NCI-H526 (cell line): ENCODE data around the gene MSL3.
A peak's percentile ranks its signal among the peaks of the same experiment; 100 is the strongest.

Experiments used
- DNase-seq, 2 experiments: peaks; one replicate each; lab custom pipeline; 2025; lab: John Stamatoyannopoulos, UW

The MSL3 gene

GRCh38 chrX:11757719-11758399 lies at the start of gene MSL3:
MSL3 (plus strand) TSS chrX:11758237; CDS start chrX:11758264, 27 bp downstream.
- peak in 1 of 2 experiments; percentile 74 for DNase-seq

GRCh38 chrX:11722304-11722703 lies 35.7 kb upstream of the MSL3 start:
- no peak for DNase-seq

- DNase-seq, result peak; percentile 9 to 17
Observed at GRCh38 chrX:11724122-11725017, 33.7 kb upstream of the MSL3 start.

- no peak for DNase-seq
Observed at GRCh38 chrX:11725631-11726442, 32.2 kb upstream of the MSL3 start.

GRCh38 chrX:11728556-11728955 lies 29.5 kb upstream of the MSL3 start:
- DNase-seq, result no peak

- DNase-seq, result no peak
Observed at GRCh38 chrX:11733614-11734013, 24.4 kb upstream of the MSL3 start.

GRCh38 chrX:11739776-11740175 lies 18.3 kb upstream of the MSL3 start:
- DNase-seq, result no peak

- no peak for DNase-seq
Observed at GRCh38 chrX:11740794-11741193, 17.2 kb upstream of the MSL3 start.

- DNase-seq, result no peak
Observed at GRCh38 chrX:11741574-11741973, 16.5 kb upstream of the MSL3 start.

GRCh38 chrX:11745881-11746280 lies 12.2 kb upstream of the MSL3 start:
- no peak for DNase-seq

GRCh38 chrX:11750046-11750445 lies 8.0 kb upstream of the MSL3 start:
- no peak for DNase-seq

- DNase-seq, result no peak
Observed at GRCh38 chrX:11750694-11751093, 7.3 kb upstream of the MSL3 start.

GRCh38 chrX:11751261-11751660 lies 6.8 kb upstream of the MSL3 start:
- DNase-seq, result no peak

GRCh38 chrX:11753668-11754067 lies 4.4 kb upstream of the MSL3 start:
- no peak for DNase-seq

GRCh38 chrX:11754958-11755645 lies 2.9 kb upstream of the MSL3 start:
- no peak for DNase-seq

- no peak for DNase-seq
Observed at GRCh38 chrX:11755724-11756123, 2.3 kb upstream of the MSL3 start.

- DNase-seq, result no peak
Observed at GRCh38 chrX:11756354-11757318, 1.4 kb upstream of the MSL3 start.

GRCh38 chrX:11757397-11757718 lies 679 bp upstream of the MSL3 start:
- DNase-seq, result no peak

- DNase-seq, result peak; percentile 70 to 90
Observed at GRCh38 chrX:11758400-11759171, 549 bp downstream of the MSL3 start.

GRCh38 chrX:11759172-11759460 lies 1.1 kb downstream of the MSL3 start:
- DNase-seq, result no peak
